DND-41 (cell line): ENCODE measurements around the gene C17orf107.

Experiments
- EZH2 ChIP-seq: IDR thresholded peaks from 3 replicates; pipeline ENCODE4 v1.6.1; 2012; ENCODE audit warnings: borderline replicate concordance, low read depth, mild to moderate bottlenecking, moderate library complexity, low read length, inconsistent platforms; ENCODE audit not compliant: severe bottlenecking
- TF ChIP-seq, protein P1 (sequence below): IDR thresholded peaks from 2 replicates; pipeline ENCODE4 v1.5.1; 2012; ENCODE audit warnings: borderline replicate concordance, low read length, moderate library complexity, mild to moderate bottlenecking; ENCODE audit not compliant: poor library complexity, severe bottlenecking; ENCODE audit errors: extremely low read depth

DNA sequence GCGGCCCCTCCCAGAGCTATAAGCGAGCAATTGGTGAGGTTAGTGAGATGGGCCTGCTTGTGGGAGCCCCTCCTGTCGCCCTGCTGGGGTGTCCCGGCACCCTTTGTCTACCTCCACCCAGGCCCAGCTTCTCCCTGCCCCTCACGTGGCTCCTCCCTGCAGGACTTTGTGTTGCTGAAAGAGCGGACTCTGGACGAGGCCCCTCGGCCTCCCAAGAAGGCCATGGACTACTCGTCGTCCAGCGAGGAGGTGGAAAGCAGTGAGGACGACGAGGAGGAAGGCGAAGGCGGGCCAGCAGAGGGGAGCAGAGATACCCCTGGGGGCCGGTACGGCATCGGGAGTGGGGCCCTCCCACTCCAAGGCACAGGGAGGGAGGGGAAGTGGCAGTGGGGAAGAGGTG lies 6.1 kb upstream of the C17orf107 start:
- TF ChIP-seq, protein P1, sequence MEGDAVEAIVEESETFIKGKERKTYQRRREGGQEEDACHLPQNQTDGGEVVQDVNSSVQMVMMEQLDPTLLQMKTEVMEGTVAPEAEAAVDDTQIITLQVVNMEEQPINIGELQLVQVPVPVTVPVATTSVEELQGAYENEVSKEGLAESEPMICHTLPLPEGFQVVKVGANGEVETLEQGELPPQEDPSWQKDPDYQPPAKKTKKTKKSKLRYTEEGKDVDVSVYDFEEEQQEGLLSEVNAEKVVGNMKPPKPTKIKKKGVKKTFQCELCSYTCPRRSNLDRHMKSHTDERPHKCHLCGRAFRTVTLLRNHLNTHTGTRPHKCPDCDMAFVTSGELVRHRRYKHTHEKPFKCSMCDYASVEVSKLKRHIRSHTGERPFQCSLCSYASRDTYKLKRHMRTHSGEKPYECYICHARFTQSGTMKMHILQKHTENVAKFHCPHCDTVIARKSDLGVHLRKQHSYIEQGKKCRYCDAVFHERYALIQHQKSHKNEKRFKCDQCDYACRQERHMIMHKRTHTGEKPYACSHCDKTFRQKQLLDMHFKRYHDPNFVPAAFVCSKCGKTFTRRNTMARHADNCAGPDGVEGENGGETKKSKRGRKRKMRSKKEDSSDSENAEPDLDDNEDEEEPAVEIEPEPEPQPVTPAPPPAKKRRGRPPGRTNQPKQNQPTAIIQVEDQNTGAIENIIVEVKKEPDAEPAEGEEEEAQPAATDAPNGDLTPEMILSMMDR: no peak
- TF ChIP-seq EZH2: no peak
